ENCODE data around the gene FRY.

- no peak for TF ChIP-seq CTCF (conservative IDR thresholded peaks at IDR 0.05; ENCODE audit: low read length)
- no peak for TF ChIP-seq EZH2phosphoT487 (IDR thresholded peaks at IDR 0.05; ENCODE audit: borderline replicate concordance, low read depth, low read length)
Measured at GRCh38 chr13:32114284-32114950, 82.8 kb downstream of the FRY start.
